ENCODE measurements around the gene CRB3. TPM values are rescaled to one million over a fixed set of nuclear protein-coding genes. Genes with fewer than 3 reads are reported as not detected.

Gene CRB3
- total and polyA plus RNA-seq, 2 of the 8 experiments (the other 6 are each of a cell fraction or from before 2014, with no cell fraction given) = 21.1 to 24.6 TPM

GRCh38 chr19:6482343-6482686, 18.2 kb downstream of the CRB3 start:
- H4K5ac ChIP-seq (ENCODE audit: insufficient read length, low read depth, low read length) = no peak overlapping the region
- H3K4me3 ChIP-seq (ENCODE audit: extremely low read depth in 1 of 4, insufficient read depth in 2 of 4, low read depth in 3 of 4, low read length in 4 of 4) = no peak overlapping the region
- peaks cover 0 to 7% (median 4%) of the 10 kb centered on the region in 4 experiments; a peak in 5 of 7 replicates for H3K4me1 ChIP-seq (replicated peaks in 1 of 4; ENCODE audit: control insufficient read depth in 3 of 4, insufficient read depth in 4 of 4, low read length in 3 of 4)
- no peak overlapping the region for H4K8ac ChIP-seq (ENCODE audit: extremely low read depth, insufficient read depth, low read length)
- WGBS, 2 experiments (ENCODE audit: extremely low coverage in 1 of 2, insufficient coverage in 1 of 2, insufficient read length in 1 of 2, insufficient replicate concordance in 2 of 2, low coverage in 1 of 2, low lambda C conversion rate in 2 of 2, missing lambda C conversion rate in 1 of 2) = 98% methylated on average over 8 of the region's 8 CpGs; no CpG with 5 or more reads in 1 of the 2 experiments
- no peak overlapping the region for H2BK15ac ChIP-seq (ENCODE audit: low read length)
- H3K4me2 ChIP-seq (ENCODE audit: insufficient read depth in 1 of 2, low read depth in 2 of 2, low read length in 2 of 2) = no peak overlapping the region
- H2AK5ac ChIP-seq (ENCODE audit: low read depth, low read length) = no peak overlapping the region
- H3K4ac ChIP-seq (replicated peaks; ENCODE audit: insufficient read length, low read depth, low read length) = no peak overlapping the region
- H3K79me1 ChIP-seq (ENCODE audit: low read depth, low read length) = no peaks in the 10 kb centered on the region
- no peaks in the 10 kb centered on the region; a peak in 1 of 7 replicates for H3K27me3 ChIP-seq (replicated peaks in 1 of 4; ENCODE audit: control insufficient read depth in 3 of 4, extremely low read depth in 1 of 4, insufficient read depth in 3 of 4, low read length in 3 of 4)
- peaks cover 0 to 3% of the 10 kb centered on the region in 2 experiments for H4K20me1 ChIP-seq (replicated peaks in 1 of 2; ENCODE audit: control insufficient read depth in 1 of 2, insufficient read depth in 2 of 2, low read length in 2 of 2)
- no peak overlapping the region for H2BK12ac ChIP-seq (ENCODE audit: low read depth, low read length)
- no peaks in the 10 kb centered on the region for H3K36me3 ChIP-seq (ENCODE audit: control insufficient read depth in 2 of 4, insufficient read depth in 4 of 4, low read length in 3 of 4)
- no peak overlapping the region for H2AFZ ChIP-seq (ENCODE audit: low read length)
- H2BK120ac ChIP-seq (replicated peaks; ENCODE audit: low read depth, low read length) = no peak overlapping the region
- no peak overlapping the region for H3K56ac ChIP-seq (replicated peaks; ENCODE audit: insufficient read length, low read depth, low read length)
- no peak overlapping the region for H3K14ac ChIP-seq (ENCODE audit: insufficient read length)
- POLR2A ChIA-PET (ENCODE audit: partially characterized antibody) = no interaction called here
- CTCF ChIA-PET (ENCODE audit: partially characterized antibody) = interaction anchor here (0.6 to 3.8 kb wide), 11 partner anchors 9 to 245 kb away, joined by 3 to 30 read pairs (median 4); partner anchors contain the start of genes CRB3 and TUBB4A
- H3K9me3 ChIP-seq (ENCODE audit: insufficient read depth in 2 of 2, low read depth in 1 of 2, low read length in 1 of 2) = no peaks in the 10 kb centered on the region
- H2BK5ac ChIP-seq (ENCODE audit: low read depth, low read length) = no peak overlapping the region
- FAIRE-seq (no peak), DNase-seq (ENCODE audit: low read depth in 1 of 2, low spot score in 2 of 2) (no peak)
- H3K9ac ChIP-seq (replicated peaks in 1 of 4; ENCODE audit: extremely low read depth in 1 of 4, low read depth in 3 of 4, low read length in 3 of 4) = no peak overlapping the region
- no peak overlapping the region for H2BK20ac ChIP-seq (ENCODE audit: low read length)
- no peak overlapping the region for H3K23ac ChIP-seq (ENCODE audit: insufficient read length)
- no peak overlapping the region for H3K18ac ChIP-seq (ENCODE audit: extremely low read depth, low read length)
- H3K23me2 ChIP-seq (ENCODE audit: low read depth, low read length) = 0 out of 2 replicates have a peak, but pooled peaks cover 2% of the 10 kb centered on the region
- H4K91ac ChIP-seq (replicated peaks; ENCODE audit: insufficient read length, low read length) = no peak overlapping the region
- no peaks in the 10 kb centered on the region for H3K79me2 ChIP-seq (ENCODE audit: control insufficient read depth in 1 of 2, insufficient read depth in 2 of 2, low read length in 2 of 2)
- H3K27ac ChIP-seq (ENCODE audit: low read depth, low read length) = no peak overlapping the region
- no peak for TF ChIP-seq GTF2F1 (IDR thresholded peaks at IDR 0.05; ENCODE audit: borderline replicate concordance, low read depth, low read length)
- TF ChIP-seq KDM1A (IDR thresholded peaks at IDR 0.05; ENCODE audit: borderline replicate concordance, low read length) = no peak
- no peak for TF ChIP-seq BACH1 (IDR thresholded peaks at IDR 0.05; ENCODE audit: low read length)
- no peak for TF ChIP-seq SIRT6 (IDR thresholded peaks at IDR 0.05; ENCODE audit: low read length)
- no peak for TF ChIP-seq TAF7 (optimal IDR thresholded peaks at IDR 0.05; ENCODE audit: borderline replicate concordance, low read depth, low read length)
- TF ChIP-seq, protein P1, sequence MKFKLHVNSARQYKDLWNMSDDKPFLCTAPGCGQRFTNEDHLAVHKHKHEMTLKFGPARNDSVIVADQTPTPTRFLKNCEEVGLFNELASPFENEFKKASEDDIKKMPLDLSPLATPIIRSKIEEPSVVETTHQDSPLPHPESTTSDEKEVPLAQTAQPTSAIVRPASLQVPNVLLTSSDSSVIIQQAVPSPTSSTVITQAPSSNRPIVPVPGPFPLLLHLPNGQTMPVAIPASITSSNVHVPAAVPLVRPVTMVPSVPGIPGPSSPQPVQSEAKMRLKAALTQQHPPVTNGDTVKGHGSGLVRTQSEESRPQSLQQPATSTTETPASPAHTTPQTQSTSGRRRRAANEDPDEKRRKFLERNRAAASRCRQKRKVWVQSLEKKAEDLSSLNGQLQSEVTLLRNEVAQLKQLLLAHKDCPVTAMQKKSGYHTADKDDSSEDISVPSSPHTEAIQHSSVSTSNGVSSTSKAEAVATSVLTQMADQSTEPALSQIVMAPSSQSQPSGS (IDR thresholded peaks at IDR 0.05; ENCODE audit: low read length) = no peak
- no peak for TF ChIP-seq TBP (IDR thresholded peaks at IDR 0.05; ENCODE audit: low read depth, low read length)
- TF ChIP-seq BCL11A (IDR thresholded peaks at IDR 0.05; ENCODE audit: low read depth in 2 of 2, low read length in 2 of 2) = no peak

Measured in H1 (cell line).